ENCODE measurements around the gene COL23A1. TPM values are rescaled to one million over a fixed set of nuclear protein-coding genes. Genes with fewer than 3 reads are reported as not detected.

Gene COL23A1
- total and polyA plus RNA-seq, 4 donors = 0.76 to 4.4 (median 1.3) TPM

DNA sequence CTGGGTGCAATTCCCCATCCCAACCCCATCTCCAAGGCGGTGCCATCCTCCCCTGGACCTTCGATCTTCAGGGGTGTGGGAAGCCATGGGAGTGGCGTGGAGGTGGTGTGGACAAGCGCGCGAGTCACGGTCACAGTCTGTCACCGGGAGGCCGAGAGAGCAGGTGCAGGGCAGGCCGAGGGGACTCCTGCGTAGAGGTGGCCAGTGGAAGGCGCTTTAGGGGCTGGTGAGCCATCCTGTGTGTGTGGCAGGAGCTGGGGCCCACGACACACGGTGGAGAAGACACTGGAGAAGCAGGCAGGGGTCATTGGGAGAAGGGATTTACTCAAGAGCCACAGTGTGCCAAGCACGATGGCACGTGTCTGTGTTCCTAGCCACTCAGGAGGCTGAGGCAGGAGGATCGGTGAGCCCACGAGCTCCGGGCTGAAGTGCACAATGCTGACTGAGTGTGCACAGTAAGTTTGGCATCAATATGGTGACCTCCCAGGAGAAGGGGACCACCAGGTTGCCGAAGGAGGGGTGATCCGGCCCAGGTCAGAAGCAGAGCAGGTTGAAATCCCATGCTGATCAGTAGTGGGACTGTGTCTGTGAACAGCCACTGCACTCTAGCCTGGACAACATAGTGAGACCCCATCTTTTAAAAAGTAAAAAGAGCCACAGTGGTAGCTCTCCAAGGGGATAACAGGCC is 212.5 kb downstream of the COL23A1 start:
- ATAC-seq (ENCODE audit: insufficient read depth, low FRiP score) (no peak), DNase-seq (no peak)
- Histone ChIP-seq H3K4me1 (ENCODE audit: control insufficient read depth in 5 of 5, insufficient read depth in 5 of 5, low read length in 5 of 5) (peaks cover 0 to 50% (median 4%) of the 10 kb centered on the region in 5 donors), H3K9ac (ENCODE audit: insufficient read depth in 1 of 2, low read length in 2 of 2) (no peak overlapping the region), H3K27ac (ENCODE audit: low read depth in 1 of 2, low read length in 1 of 2) (no peak overlapping the region), H3K36me3 (ENCODE audit: control insufficient read depth in 4 of 4, insufficient read depth in 4 of 4, low read length in 4 of 4) (no peaks in the 10 kb centered on the region), H3K9me3 (ENCODE audit: control insufficient read depth in 4 of 4, insufficient read depth in 3 of 4, low read length in 3 of 4) (no peaks in the 10 kb centered on the region), H3K4me3 (no peak overlapping the region), H3K27me3 (ENCODE audit: control insufficient read depth in 3 of 3, insufficient read depth in 3 of 3, low read length in 2 of 3) (no peaks in the 10 kb centered on the region)
- WGBS, 2 donors = 94 to 95% methylated on average over 21 of the region's 21 CpGs
- TF ChIP-seq, protein P1, sequence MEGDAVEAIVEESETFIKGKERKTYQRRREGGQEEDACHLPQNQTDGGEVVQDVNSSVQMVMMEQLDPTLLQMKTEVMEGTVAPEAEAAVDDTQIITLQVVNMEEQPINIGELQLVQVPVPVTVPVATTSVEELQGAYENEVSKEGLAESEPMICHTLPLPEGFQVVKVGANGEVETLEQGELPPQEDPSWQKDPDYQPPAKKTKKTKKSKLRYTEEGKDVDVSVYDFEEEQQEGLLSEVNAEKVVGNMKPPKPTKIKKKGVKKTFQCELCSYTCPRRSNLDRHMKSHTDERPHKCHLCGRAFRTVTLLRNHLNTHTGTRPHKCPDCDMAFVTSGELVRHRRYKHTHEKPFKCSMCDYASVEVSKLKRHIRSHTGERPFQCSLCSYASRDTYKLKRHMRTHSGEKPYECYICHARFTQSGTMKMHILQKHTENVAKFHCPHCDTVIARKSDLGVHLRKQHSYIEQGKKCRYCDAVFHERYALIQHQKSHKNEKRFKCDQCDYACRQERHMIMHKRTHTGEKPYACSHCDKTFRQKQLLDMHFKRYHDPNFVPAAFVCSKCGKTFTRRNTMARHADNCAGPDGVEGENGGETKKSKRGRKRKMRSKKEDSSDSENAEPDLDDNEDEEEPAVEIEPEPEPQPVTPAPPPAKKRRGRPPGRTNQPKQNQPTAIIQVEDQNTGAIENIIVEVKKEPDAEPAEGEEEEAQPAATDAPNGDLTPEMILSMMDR (IDR thresholded peaks at IDR 0.05; ENCODE audit: control extremely low read depth, extremely low read depth) = no peak

DNA sequence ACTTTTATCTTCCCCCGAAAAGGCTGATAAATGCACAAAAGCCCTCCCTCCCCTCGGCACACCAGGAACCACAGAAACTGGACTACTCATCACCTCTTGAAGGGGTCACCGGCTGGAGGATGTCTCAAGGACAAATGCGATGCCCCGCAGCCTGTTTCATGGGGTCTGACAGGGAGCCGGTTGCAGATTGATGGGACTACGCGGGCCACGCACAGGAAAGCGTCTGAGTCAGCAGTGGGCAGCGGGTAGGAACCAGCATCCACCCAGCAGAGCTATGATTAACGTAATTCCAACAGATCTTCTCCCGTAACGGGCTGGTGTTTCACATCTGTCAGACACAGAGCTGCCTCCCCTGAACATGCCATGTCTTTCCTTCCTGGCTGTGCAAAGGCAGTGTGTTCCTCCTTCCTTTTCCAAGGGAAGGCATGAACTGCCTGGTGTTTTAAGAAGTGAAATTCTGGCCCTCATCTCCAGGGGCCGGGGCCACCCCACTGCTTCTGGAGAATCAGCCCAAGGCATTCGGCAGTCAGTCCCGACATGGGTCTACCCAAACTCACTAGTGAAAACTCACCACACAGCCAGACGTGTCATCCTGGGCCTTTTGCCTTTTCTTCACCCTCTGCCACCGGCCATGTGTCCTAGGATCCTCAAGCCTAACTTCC is 213.1 kb downstream of the COL23A1 start:
- Histone ChIP-seq H3K4me3 (no peak overlapping the region), H3K27me3 (ENCODE audit: control insufficient read depth in 3 of 3, insufficient read depth in 3 of 3, low read length in 2 of 3) (no peaks in the 10 kb centered on the region), H3K27ac (ENCODE audit: low read depth in 1 of 2, low read length in 1 of 2) (no peak overlapping the region), H3K4me1 (ENCODE audit: control insufficient read depth in 5 of 5, insufficient read depth in 5 of 5, low read length in 5 of 5) (peaks cover 0 to 50% (median 4%) of the 10 kb centered on the region in 5 donors), H3K9me3 (ENCODE audit: control insufficient read depth in 4 of 4, insufficient read depth in 3 of 4, low read length in 3 of 4) (no peaks in the 10 kb centered on the region), H3K9ac (ENCODE audit: insufficient read depth in 1 of 2, low read length in 2 of 2) (no peak overlapping the region), H3K36me3 (ENCODE audit: control insufficient read depth in 4 of 4, insufficient read depth in 4 of 4, low read length in 4 of 4) (no peaks in the 10 kb centered on the region)
- no peak for ATAC-seq (ENCODE audit: insufficient read depth, low FRiP score)
- TF ChIP-seq, protein P1 (IDR thresholded peaks at IDR 0.05; ENCODE audit: control extremely low read depth, extremely low read depth) = no peak
- no peak for DNase-seq
- WGBS, 2 donors = 48 to 61% methylated on average over 19 of the region's 19 CpGs

DNA sequence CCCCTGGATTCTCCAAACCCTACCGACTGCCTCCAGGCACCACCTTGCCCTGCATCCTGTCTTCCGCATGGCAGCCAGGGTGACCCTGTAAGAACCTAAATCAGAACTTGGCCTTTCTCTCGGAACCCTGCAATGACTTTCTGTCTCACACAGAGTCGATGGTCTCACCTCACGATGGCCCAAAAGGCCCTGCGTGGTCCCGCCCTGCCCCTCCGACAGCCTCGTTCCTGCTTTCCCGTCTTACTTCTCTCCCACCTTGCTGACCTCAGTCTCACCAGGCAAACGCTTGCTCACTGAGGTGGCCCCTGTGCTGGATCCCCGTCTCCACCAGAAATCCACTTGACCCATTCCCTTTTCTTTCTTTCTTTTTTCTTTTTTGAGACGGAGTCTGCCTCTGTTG is 214.8 kb downstream of the COL23A1 start:
- Histone ChIP-seq H3K9me3 (ENCODE audit: control insufficient read depth in 4 of 4, insufficient read depth in 3 of 4, low read length in 3 of 4) (no peaks in the 10 kb centered on the region), H3K27ac (ENCODE audit: low read depth in 1 of 2, low read length in 1 of 2) (no peak overlapping the region), H3K4me1 (ENCODE audit: control insufficient read depth in 5 of 5, insufficient read depth in 5 of 5, low read length in 5 of 5) (peaks cover 0 to 51% (median 4%) of the 10 kb centered on the region in 5 donors), H3K27me3 (ENCODE audit: control insufficient read depth in 3 of 3, insufficient read depth in 3 of 3, low read length in 2 of 3) (no peaks in the 10 kb centered on the region), H3K9ac (ENCODE audit: insufficient read depth in 1 of 2, low read length in 2 of 2) (no peak overlapping the region), H3K36me3 (ENCODE audit: control insufficient read depth in 4 of 4, insufficient read depth in 4 of 4, low read length in 4 of 4) (no peaks in the 10 kb centered on the region), H3K4me3 (no peak overlapping the region)
- ATAC-seq (ENCODE audit: insufficient read depth, low FRiP score) (no peak), DNase-seq (no peak)
- TF ChIP-seq, protein P1 (IDR thresholded peaks at IDR 0.05; ENCODE audit: control extremely low read depth, extremely low read depth) = no peak
- 91 to 95% methylated on average over 13 of the region's 13 CpGs for WGBS, 2 donors
